Measurements from ENCODE around the gene CADM1.

CADM1 gene

GRCh38 chr11:115333949-115334348 lies 170.3 kb downstream of the CADM1 start:
- no peak for DNase-seq (ENCODE audit: low read depth, low spot score)
- Histone ChIP-seq H3K36me3 (ENCODE audit: insufficient read depth, insufficient read length, low read length) (no peaks in the 10 kb centered on the region), H3K4me3 (ENCODE audit: insufficient read length, low read depth) (no peak overlapping the region), H3K27me3 (ENCODE audit: insufficient read depth, insufficient read length) (no peaks in the 10 kb centered on the region), H3K4me1 (ENCODE audit: insufficient read depth, insufficient read length) (no peaks in the 10 kb centered on the region), H3K9ac (ENCODE audit: insufficient read length, low read depth) (no peak overlapping the region), H3K9me3 (ENCODE audit: insufficient read depth, low read length) (no peaks in the 10 kb centered on the region)
- TF ChIP-seq ZNF274 (IDR thresholded peaks at IDR 0.05; ENCODE audit: low read depth, low read length) (no peak), YY1 (IDR thresholded peaks at IDR 0.05; ENCODE audit: insufficient read depth, insufficient read length) (no peak), SUZ12 (IDR thresholded peaks at IDR 0.05; ENCODE audit: extremely low read depth, insufficient read depth, insufficient read length) (no peak)

GRCh38 chr11:115333121-115333520 lies 171.1 kb downstream of the CADM1 start:
- H3K27me3 ChIP-seq (ENCODE audit: insufficient read depth, insufficient read length), result no peaks in the 10 kb centered on the region
- H3K9ac ChIP-seq (ENCODE audit: insufficient read length, low read depth), result no peak overlapping the region
- TF ChIP-seq ZNF274 (IDR thresholded peaks at IDR 0.05; ENCODE audit: low read depth, low read length), result no peak
- no peak for TF ChIP-seq SUZ12 (IDR thresholded peaks at IDR 0.05; ENCODE audit: extremely low read depth, insufficient read depth, insufficient read length)
- TF ChIP-seq YY1 (IDR thresholded peaks at IDR 0.05; ENCODE audit: insufficient read depth, insufficient read length), result no peak
- peak; percentile 8 for DNase-seq (ENCODE audit: low read depth, low spot score)
- H3K36me3 ChIP-seq (ENCODE audit: insufficient read depth, insufficient read length, low read length), result no peaks in the 10 kb centered on the region
- no peaks in the 10 kb centered on the region for H3K9me3 ChIP-seq (ENCODE audit: insufficient read depth, low read length)
- no peaks in the 10 kb centered on the region for H3K4me1 ChIP-seq (ENCODE audit: insufficient read depth, insufficient read length)
- no peak overlapping the region for H3K4me3 ChIP-seq (ENCODE audit: insufficient read length, low read depth)

GRCh38 chr11:115330684-115331482 lies 173.3 kb downstream of the CADM1 start:
- DNase-seq (ENCODE audit: low read depth, low spot score), result no peak
- no peaks in the 10 kb centered on the region for H3K4me1 ChIP-seq (ENCODE audit: insufficient read depth, insufficient read length)
- no peak overlapping the region for H3K9ac ChIP-seq (ENCODE audit: insufficient read length, low read depth)
- no peak overlapping the region for H3K4me3 ChIP-seq (ENCODE audit: insufficient read length, low read depth)
- H3K9me3 ChIP-seq (ENCODE audit: insufficient read depth, low read length), result no peaks in the 10 kb centered on the region
- no peaks in the 10 kb centered on the region for H3K36me3 ChIP-seq (ENCODE audit: insufficient read depth, insufficient read length, low read length)
- no peaks in the 10 kb centered on the region for H3K27me3 ChIP-seq (ENCODE audit: insufficient read depth, insufficient read length)
- TF ChIP-seq SUZ12 (IDR thresholded peaks at IDR 0.05; ENCODE audit: extremely low read depth, insufficient read depth, insufficient read length) (no peak), YY1 (IDR thresholded peaks at IDR 0.05; ENCODE audit: insufficient read depth, insufficient read length) (no peak), ZNF274 (IDR thresholded peaks at IDR 0.05; ENCODE audit: low read depth, low read length) (no peak)

GRCh38 chr11:115326526-115326925 lies 177.7 kb downstream of the CADM1 start:
- Histone ChIP-seq H3K9ac (ENCODE audit: insufficient read length, low read depth) (no peak overlapping the region), H3K4me3 (ENCODE audit: insufficient read length, low read depth) (no peak overlapping the region), H3K27me3 (ENCODE audit: insufficient read depth, insufficient read length) (no peaks in the 10 kb centered on the region), H3K36me3 (ENCODE audit: insufficient read depth, insufficient read length, low read length) (no peaks in the 10 kb centered on the region), H3K9me3 (ENCODE audit: insufficient read depth, low read length) (no peaks in the 10 kb centered on the region), H3K4me1 (ENCODE audit: insufficient read depth, insufficient read length) (no peaks in the 10 kb centered on the region)
- DNase-seq (ENCODE audit: low read depth, low spot score), result no peak
- no peak for TF ChIP-seq SUZ12 (IDR thresholded peaks at IDR 0.05; ENCODE audit: extremely low read depth, insufficient read depth, insufficient read length)
- TF ChIP-seq ZNF274 (IDR thresholded peaks at IDR 0.05; ENCODE audit: low read depth, low read length), result no peak
- TF ChIP-seq YY1 (IDR thresholded peaks at IDR 0.05; ENCODE audit: insufficient read depth, insufficient read length), result no peak

- no peak for TF ChIP-seq YY1 (IDR thresholded peaks at IDR 0.05; ENCODE audit: insufficient read depth, insufficient read length)
- no peak for TF ChIP-seq SUZ12 (IDR thresholded peaks at IDR 0.05; ENCODE audit: extremely low read depth, insufficient read depth, insufficient read length)
- TF ChIP-seq ZNF274 (IDR thresholded peaks at IDR 0.05; ENCODE audit: low read depth, low read length), result no peak
- no peak overlapping the region for H3K4me3 ChIP-seq (ENCODE audit: insufficient read length, low read depth)
- no peaks in the 10 kb centered on the region for H3K27me3 ChIP-seq (ENCODE audit: insufficient read depth, insufficient read length)
- H3K4me1 ChIP-seq (ENCODE audit: insufficient read depth, insufficient read length), result no peaks in the 10 kb centered on the region
- no peaks in the 10 kb centered on the region for H3K36me3 ChIP-seq (ENCODE audit: insufficient read depth, insufficient read length, low read length)
- H3K9ac ChIP-seq (ENCODE audit: insufficient read length, low read depth), result no peak overlapping the region
- no peaks in the 10 kb centered on the region for H3K9me3 ChIP-seq (ENCODE audit: insufficient read depth, low read length)
- DNase-seq (ENCODE audit: low read depth, low spot score), result no peak
Observed at GRCh38 chr11:115325523-115325922, 178.7 kb downstream of the CADM1 start.

- no peak for TF ChIP-seq SUZ12 (IDR thresholded peaks at IDR 0.05; ENCODE audit: extremely low read depth, insufficient read depth, insufficient read length)
- no peak for TF ChIP-seq ZNF274 (IDR thresholded peaks at IDR 0.05; ENCODE audit: low read depth, low read length)
- no peak for TF ChIP-seq YY1 (IDR thresholded peaks at IDR 0.05; ENCODE audit: insufficient read depth, insufficient read length)
- Histone ChIP-seq H3K9me3 (ENCODE audit: insufficient read depth, low read length) (no peaks in the 10 kb centered on the region), H3K36me3 (ENCODE audit: insufficient read depth, insufficient read length, low read length) (no peaks in the 10 kb centered on the region), H3K4me3 (ENCODE audit: insufficient read length, low read depth) (no peak overlapping the region), H3K27me3 (ENCODE audit: insufficient read depth, insufficient read length) (no peaks in the 10 kb centered on the region), H3K4me1 (ENCODE audit: insufficient read depth, insufficient read length) (no peaks in the 10 kb centered on the region), H3K9ac (ENCODE audit: insufficient read length, low read depth) (no peak overlapping the region)
- peak; percentile 42 for DNase-seq (ENCODE audit: low read depth, low spot score)
Observed at GRCh38 chr11:115324581-115325432, 179.4 kb downstream of the CADM1 start.

Measured in NT2/D1 (cell line).